HEK293 (cell line): Measurements from ENCODE around the gene DDIT3.
A peak's percentile ranks its signal among the peaks of the same experiment; 100 is the strongest.

Experiments used
- EGR2 ChIP-seq: fragments of 450-650 bp; formaldehyde crosslinking; IDR thresholded peaks from 2 replicates; pipeline ENCODE4 v1.5.1; 2016; ENCODE audit warnings: low read depth, missing biosample characterization, missing genetic modification characterization
- SP3 ChIP-seq: fragments of 450-650 bp; formaldehyde crosslinking; IDR thresholded peaks from 2 replicates; pipeline ENCODE4 v1.5.1; 2016; ENCODE audit warnings: missing biosample characterization, missing genetic modification characterization
- TRIM28 ChIP-seq: IDR thresholded peaks from 2 replicates; pipeline ENCODE4 v1.6.1; 2011; ENCODE audit warnings: low read length, control low read depth, borderline replicate concordance
- ZFHX2 ChIP-seq: fragments of 450-650 bp; formaldehyde crosslinking; conservative IDR thresholded peaks from 2 replicates; pipeline ENCODE4 v1.5.1; 2016; ENCODE audit warnings: missing biosample characterization, missing genetic modification characterization
- ZFP37 ChIP-seq: fragments of 450-650 bp; formaldehyde crosslinking; IDR thresholded peaks from 2 replicates; pipeline ENCODE4 v1.5.1; 2016; ENCODE audit warnings: missing biosample characterization, missing genetic modification characterization
- ZNF175 ChIP-seq: fragments of 450-650 bp; formaldehyde crosslinking; IDR thresholded peaks from 2 replicates; pipeline ENCODE4 v1.5.1; 2016; ENCODE audit warnings: missing biosample characterization, missing genetic modification characterization
- ZNF2 ChIP-seq: fragments of 450-650 bp; formaldehyde crosslinking; IDR thresholded peaks from 2 replicates; pipeline ENCODE4 v1.5.1; 2016; ENCODE audit warnings: missing biosample characterization, missing genetic modification characterization
- ZNF239 ChIP-seq: fragments of 450-650 bp; formaldehyde crosslinking; IDR thresholded peaks from 2 replicates; pipeline ENCODE4 v1.5.1; 2016; ENCODE audit warnings: missing biosample characterization, missing genetic modification characterization
- ZNF302 ChIP-seq: fragments of 450-650 bp; formaldehyde crosslinking; IDR thresholded peaks from 2 replicates; pipeline ENCODE4 v1.5.1; 2016; ENCODE audit warnings: missing biosample characterization, missing genetic modification characterization, low read depth
- ZNF324 ChIP-seq: fragments of 450-650 bp; formaldehyde crosslinking; IDR thresholded peaks from 2 replicates; pipeline ENCODE4 v1.5.1; 2016; ENCODE audit warnings: missing biosample characterization, missing genetic modification characterization
- ZNF48 ChIP-seq: fragments of 450-650 bp; formaldehyde crosslinking; IDR thresholded peaks from 2 replicates; pipeline ENCODE4 v1.5.1; 2016; ENCODE audit warnings: missing biosample characterization, missing genetic modification characterization
- ZNF514 ChIP-seq: fragments of 450-650 bp; formaldehyde crosslinking; IDR thresholded peaks from 2 replicates; pipeline ENCODE4 v1.5.1; 2016; ENCODE audit warnings: missing biosample characterization, missing genetic modification characterization
- ZNF529 ChIP-seq: fragments of 450-650 bp; formaldehyde crosslinking; IDR thresholded peaks from 2 replicates; pipeline ENCODE4 v1.5.1; 2017; ENCODE audit warnings: missing genetic modification characterization, missing biosample characterization; ENCODE audit not compliant: insufficient replicate concordance
- ZNF624 ChIP-seq: fragments of 450-650 bp; formaldehyde crosslinking; IDR thresholded peaks from 2 replicates; pipeline ENCODE4 v1.5.1; 2017; ENCODE audit warnings: missing biosample characterization, missing genetic modification characterization
- ZNF629 ChIP-seq: fragments of 450-650 bp; formaldehyde crosslinking; IDR thresholded peaks from 2 replicates; pipeline ENCODE4 v1.5.1; 2017; ENCODE audit warnings: missing biosample characterization, missing genetic modification characterization
- ZNF830 ChIP-seq: fragments of 450-650 bp; IDR thresholded peaks from 2 replicates; pipeline ENCODE4 v1.5.0; 2018; ENCODE audit warnings: missing biosample characterization, missing genetic modification characterization, low read depth, mild to moderate bottlenecking, moderate library complexity
- TF ChIP-seq, protein P1 (sequence below): fragments of 450-650 bp; formaldehyde crosslinking; IDR thresholded peaks from 2 replicates; pipeline ENCODE4 v1.5.1; 2016; ENCODE audit warnings: missing biosample characterization, missing genetic modification characterization
- TF ChIP-seq, protein P2 (sequence below): fragments of 450-650 bp; formaldehyde crosslinking; IDR thresholded peaks from 2 replicates; pipeline ENCODE4 v1.5.1; 2016; ENCODE audit warnings: missing biosample characterization, missing genetic modification characterization
- TF ChIP-seq, protein P3 (sequence below): fragments of 450-650 bp; formaldehyde crosslinking; IDR thresholded peaks from 2 replicates; pipeline ENCODE4 v1.5.1; 2017; ENCODE audit warnings: missing biosample characterization, missing genetic modification characterization
- TF ChIP-seq, protein P4 (sequence below): fragments of 450-650 bp; formaldehyde crosslinking; IDR thresholded peaks from 2 replicates; pipeline ENCODE4 v1.5.1; 2016; ENCODE audit warnings: missing biosample characterization, missing genetic modification characterization
- TF ChIP-seq, protein P5 (sequence below): fragments of 450-650 bp; formaldehyde crosslinking; IDR thresholded peaks from 2 replicates; pipeline ENCODE4 v1.5.1; 2016; ENCODE audit warnings: missing biosample characterization, missing genetic modification characterization
- TF ChIP-seq, protein P6 (sequence below): fragments of 450-650 bp; formaldehyde crosslinking; IDR thresholded peaks from 2 replicates; pipeline ENCODE4 v1.5.1; 2016; ENCODE audit warnings: missing biosample characterization, missing genetic modification characterization, borderline replicate concordance

Gene DDIT3

DNA sequence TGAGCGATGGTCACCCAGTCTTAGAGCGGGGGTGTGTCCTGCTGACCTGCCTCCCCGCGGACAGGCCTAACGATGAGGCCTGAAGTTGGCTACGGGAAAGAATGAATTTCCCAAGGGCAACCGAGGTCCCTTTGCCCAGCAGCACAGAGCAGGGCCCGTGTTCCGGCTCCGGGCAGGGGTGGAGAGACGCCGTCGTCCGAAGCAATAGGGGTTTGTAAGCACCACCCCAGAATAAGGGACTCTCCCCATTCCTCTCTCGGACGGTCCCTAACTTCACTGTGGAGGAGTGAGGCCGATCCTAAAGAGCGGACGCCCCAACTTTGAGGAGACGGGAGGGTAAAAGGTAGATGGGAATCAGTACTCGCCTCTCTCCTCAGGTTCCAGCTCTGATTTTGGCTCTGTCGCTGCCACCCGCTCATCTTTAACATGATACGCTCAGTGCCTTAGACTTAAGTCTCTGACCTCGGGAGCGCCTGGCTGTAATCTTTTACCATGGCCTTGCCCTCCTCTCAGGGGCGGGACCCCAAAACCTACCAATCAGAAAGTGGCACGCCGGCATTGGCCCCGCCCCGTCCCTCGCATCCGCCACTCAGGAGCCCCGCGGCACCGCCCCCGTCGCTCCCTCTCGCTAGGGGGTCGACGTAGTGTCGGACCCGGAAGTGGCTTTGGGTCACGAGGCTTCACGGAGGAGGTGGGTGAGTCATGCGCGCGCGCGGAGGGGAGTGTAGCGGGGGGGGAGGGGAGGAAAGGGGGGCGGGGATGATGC, at the start of gene DDIT3 (continued):
- TF ChIP-seq, protein P1, sequence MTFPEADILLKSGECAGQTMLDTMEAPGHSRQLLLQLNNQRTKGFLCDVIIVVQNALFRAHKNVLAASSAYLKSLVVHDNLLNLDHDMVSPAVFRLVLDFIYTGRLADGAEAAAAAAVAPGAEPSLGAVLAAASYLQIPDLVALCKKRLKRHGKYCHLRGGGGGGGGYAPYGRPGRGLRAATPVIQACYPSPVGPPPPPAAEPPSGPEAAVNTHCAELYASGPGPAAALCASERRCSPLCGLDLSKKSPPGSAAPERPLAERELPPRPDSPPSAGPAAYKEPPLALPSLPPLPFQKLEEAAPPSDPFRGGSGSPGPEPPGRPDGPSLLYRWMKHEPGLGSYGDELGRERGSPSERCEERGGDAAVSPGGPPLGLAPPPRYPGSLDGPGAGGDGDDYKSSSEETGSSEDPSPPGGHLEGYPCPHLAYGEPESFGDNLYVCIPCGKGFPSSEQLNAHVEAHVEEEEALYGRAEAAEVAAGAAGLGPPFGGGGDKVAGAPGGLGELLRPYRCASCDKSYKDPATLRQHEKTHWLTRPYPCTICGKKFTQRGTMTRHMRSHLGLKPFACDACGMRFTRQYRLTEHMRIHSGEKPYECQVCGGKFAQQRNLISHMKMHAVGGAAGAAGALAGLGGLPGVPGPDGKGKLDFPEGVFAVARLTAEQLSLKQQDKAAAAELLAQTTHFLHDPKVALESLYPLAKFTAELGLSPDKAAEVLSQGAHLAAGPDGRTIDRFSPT (tag by site-specific recombination): 0 out of 2 replicates have a peak, but pooled peaks have one; percentile 13
- TF ChIP-seq ZNF830 (tag by site-specific recombination) (no peak), ZFHX2 (tag by site-specific recombination) (peak; percentile 57; the same call in 1 of the 2 replicates), SP3 (peak; percentile 93), ZNF302 (tag by site-specific recombination) (no peak), ZNF514 (tag by site-specific recombination) (no peak), ZNF624 (tag by site-specific recombination) (peak; percentile 65; the same call in 1 of the 2 replicates), ZNF324 (peak; percentile 76), ZNF529 (tag by site-specific recombination) (no peak), ZNF629 (peak; percentile 67), ZNF2 (tag by site-specific recombination) (peak; percentile 88), TRIM28 (no peak), EGR2 (tag by site-specific recombination) (peak; percentile 42; the same call in 1 of the 2 replicates), ZNF48 (tag by site-specific recombination) (no peak), ZNF239 (tag by site-specific recombination) (no peak), ZNF175 (no peak), ZFP37 (peak; percentile 69; the same call in 1 of the 2 replicates)
- TF ChIP-seq, protein P2, sequence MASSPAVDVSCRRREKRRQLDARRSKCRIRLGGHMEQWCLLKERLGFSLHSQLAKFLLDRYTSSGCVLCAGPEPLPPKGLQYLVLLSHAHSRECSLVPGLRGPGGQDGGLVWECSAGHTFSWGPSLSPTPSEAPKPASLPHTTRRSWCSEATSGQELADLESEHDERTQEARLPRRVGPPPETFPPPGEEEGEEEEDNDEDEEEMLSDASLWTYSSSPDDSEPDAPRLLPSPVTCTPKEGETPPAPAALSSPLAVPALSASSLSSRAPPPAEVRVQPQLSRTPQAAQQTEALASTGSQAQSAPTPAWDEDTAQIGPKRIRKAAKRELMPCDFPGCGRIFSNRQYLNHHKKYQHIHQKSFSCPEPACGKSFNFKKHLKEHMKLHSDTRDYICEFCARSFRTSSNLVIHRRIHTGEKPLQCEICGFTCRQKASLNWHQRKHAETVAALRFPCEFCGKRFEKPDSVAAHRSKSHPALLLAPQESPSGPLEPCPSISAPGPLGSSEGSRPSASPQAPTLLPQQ: peak; percentile 51
- TF ChIP-seq, protein P3, sequence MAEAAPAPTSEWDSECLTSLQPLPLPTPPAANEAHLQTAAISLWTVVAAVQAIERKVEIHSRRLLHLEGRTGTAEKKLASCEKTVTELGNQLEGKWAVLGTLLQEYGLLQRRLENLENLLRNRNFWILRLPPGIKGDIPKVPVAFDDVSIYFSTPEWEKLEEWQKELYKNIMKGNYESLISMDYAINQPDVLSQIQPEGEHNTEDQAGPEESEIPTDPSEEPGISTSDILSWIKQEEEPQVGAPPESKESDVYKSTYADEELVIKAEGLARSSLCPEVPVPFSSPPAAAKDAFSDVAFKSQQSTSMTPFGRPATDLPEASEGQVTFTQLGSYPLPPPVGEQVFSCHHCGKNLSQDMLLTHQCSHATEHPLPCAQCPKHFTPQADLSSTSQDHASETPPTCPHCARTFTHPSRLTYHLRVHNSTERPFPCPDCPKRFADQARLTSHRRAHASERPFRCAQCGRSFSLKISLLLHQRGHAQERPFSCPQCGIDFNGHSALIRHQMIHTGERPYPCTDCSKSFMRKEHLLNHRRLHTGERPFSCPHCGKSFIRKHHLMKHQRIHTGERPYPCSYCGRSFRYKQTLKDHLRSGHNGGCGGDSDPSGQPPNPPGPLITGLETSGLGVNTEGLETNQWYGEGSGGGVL: peak; percentile 91
- TF ChIP-seq, protein P4, sequence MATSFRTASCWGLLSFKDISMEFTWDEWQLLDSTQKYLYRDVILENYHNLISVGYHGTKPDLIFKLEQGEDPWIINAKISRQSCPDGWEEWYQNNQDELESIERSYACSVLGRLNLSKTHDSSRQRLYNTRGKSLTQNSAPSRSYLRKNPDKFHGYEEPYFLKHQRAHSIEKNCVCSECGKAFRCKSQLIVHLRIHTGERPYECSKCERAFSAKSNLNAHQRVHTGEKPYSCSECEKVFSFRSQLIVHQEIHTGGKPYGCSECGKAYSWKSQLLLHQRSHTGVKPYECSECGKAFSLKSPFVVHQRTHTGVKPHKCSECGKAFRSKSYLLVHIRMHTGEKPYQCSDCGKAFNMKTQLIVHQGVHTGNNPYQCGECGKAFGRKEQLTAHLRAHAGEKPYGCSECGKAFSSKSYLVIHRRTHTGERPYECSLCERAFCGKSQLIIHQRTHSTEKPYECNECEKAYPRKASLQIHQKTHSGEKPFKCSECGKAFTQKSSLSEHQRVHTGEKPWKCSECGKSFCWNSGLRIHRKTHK: no peak
- TF ChIP-seq, protein P5, sequence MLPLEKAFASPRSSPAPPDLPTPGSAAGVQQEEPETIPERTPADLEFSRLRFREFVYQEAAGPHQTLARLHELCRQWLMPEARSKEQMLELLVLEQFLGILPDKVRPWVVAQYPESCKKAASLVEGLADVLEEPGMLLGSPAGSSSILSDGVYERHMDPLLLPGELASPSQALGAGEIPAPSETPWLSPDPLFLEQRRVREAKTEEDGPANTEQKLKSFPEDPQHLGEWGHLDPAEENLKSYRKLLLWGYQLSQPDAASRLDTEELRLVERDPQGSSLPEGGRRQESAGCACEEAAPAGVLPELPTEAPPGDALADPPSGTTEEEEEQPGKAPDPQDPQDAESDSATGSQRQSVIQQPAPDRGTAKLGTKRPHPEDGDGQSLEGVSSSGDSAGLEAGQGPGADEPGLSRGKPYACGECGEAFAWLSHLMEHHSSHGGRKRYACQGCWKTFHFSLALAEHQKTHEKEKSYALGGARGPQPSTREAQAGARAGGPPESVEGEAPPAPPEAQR (tag by site-specific recombination): 0 out of 2 replicates have a peak, but pooled peaks have one; percentile 33
- TF ChIP-seq, protein P6, sequence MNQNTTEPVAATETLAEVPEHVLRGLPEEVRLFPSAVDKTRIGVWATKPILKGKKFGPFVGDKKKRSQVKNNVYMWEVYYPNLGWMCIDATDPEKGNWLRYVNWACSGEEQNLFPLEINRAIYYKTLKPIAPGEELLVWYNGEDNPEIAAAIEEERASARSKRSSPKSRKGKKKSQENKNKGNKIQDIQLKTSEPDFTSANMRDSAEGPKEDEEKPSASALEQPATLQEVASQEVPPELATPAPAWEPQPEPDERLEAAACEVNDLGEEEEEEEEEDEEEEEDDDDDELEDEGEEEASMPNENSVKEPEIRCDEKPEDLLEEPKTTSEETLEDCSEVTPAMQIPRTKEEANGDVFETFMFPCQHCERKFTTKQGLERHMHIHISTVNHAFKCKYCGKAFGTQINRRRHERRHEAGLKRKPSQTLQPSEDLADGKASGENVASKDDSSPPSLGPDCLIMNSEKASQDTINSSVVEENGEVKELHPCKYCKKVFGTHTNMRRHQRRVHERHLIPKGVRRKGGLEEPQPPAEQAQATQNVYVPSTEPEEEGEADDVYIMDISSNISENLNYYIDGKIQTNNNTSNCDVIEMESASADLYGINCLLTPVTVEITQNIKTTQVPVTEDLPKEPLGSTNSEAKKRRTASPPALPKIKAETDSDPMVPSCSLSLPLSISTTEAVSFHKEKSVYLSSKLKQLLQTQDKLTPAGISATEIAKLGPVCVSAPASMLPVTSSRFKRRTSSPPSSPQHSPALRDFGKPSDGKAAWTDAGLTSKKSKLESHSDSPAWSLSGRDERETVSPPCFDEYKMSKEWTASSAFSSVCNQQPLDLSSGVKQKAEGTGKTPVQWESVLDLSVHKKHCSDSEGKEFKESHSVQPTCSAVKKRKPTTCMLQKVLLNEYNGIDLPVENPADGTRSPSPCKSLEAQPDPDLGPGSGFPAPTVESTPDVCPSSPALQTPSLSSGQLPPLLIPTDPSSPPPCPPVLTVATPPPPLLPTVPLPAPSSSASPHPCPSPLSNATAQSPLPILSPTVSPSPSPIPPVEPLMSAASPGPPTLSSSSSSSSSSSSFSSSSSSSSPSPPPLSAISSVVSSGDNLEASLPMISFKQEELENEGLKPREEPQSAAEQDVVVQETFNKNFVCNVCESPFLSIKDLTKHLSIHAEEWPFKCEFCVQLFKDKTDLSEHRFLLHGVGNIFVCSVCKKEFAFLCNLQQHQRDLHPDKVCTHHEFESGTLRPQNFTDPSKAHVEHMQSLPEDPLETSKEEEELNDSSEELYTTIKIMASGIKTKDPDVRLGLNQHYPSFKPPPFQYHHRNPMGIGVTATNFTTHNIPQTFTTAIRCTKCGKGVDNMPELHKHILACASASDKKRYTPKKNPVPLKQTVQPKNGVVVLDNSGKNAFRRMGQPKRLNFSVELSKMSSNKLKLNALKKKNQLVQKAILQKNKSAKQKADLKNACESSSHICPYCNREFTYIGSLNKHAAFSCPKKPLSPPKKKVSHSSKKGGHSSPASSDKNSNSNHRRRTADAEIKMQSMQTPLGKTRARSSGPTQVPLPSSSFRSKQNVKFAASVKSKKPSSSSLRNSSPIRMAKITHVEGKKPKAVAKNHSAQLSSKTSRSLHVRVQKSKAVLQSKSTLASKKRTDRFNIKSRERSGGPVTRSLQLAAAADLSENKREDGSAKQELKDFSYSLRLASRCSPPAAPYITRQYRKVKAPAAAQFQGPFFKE (tag by site-specific recombination): no peak
